ENCODE results near the gene MRPL1. TPM values are rescaled to one million over a fixed set of nuclear protein-coding genes. Genes with fewer than 3 reads are reported as not detected.

The MRPL1 gene
- total and polyA plus RNA-seq, 4 donors: 10.5 to 20.6 (median 16.1) TPM

DNA sequence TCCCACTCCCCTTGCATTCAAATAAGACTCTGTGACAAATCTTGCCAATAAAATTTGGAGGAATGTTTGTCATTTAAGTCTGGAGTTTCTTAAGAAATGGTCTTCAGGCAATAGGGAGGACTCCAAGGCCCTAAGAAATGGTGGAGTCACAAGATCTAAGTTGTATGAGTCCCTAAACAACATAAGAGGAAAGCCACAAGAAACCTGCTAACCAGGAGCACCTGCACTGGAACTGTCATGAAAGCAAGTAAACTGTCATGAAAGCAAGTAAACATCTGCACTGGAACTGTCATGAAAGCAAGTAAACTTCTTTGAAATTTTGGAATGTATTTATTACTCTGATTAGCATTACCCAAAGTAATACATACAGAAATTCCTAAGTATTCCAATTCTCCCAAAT is 47.0 kb upstream of the MRPL1 start:
- Histone ChIP-seq H3K4me3 (ENCODE audit: low read depth in 1 of 3, low read length in 3 of 3) (no peak overlapping the region), H3K27ac (ENCODE audit: low read depth in 1 of 2, low read length in 2 of 2) (peak overlapping the region; percentile 39 to 43), H3K9ac (ENCODE audit: low read depth in 1 of 2, low read length in 2 of 2) (no peak overlapping the region), H3K27me3 (ENCODE audit: control insufficient read depth in 4 of 4, insufficient read depth in 4 of 4, low read length in 3 of 4) (no peaks in the 10 kb centered on the region), H3K36me3 (ENCODE audit: control insufficient read depth in 4 of 4, insufficient read depth in 3 of 4, low read depth in 1 of 4, low read length in 3 of 4) (peaks cover 0 to 2% (median 0%) of the 10 kb centered on the region in 4 donors), H3K4me1 (ENCODE audit: control insufficient read depth in 4 of 4, insufficient read depth in 4 of 4, low read length in 3 of 4) (peaks cover 3 to 37% (median 26%) of the 10 kb centered on the region in 4 donors), H3K9me3 (ENCODE audit: control insufficient read depth in 4 of 4, low read length in 3 of 4) (no peaks in the 10 kb centered on the region)
- TF ChIP-seq FOXA1 (IDR thresholded peaks at IDR 0.05): no peak
- TF ChIP-seq, protein P1, sequence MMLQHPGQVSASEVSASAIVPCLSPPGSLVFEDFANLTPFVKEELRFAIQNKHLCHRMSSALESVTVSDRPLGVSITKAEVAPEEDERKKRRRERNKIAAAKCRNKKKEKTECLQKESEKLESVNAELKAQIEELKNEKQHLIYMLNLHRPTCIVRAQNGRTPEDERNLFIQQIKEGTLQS (IDR thresholded peaks at IDR 0.05): no peak
- TF ChIP-seq ZBTB33 (IDR thresholded peaks at IDR 0.05): no peak
- no peak for TF ChIP-seq FOXA2 (IDR thresholded peaks at IDR 0.05)
- TF ChIP-seq HNF4A (conservative IDR thresholded peaks at IDR 0.05): no peak
- TF ChIP-seq CTCF (IDR thresholded peaks at IDR 0.05; ENCODE audit: low read depth, low read length, missing input control): no peak
- no peak for TF ChIP-seq YY1 (IDR thresholded peaks at IDR 0.05)
- TF ChIP-seq HNF4G (IDR thresholded peaks at IDR 0.05): no peak
- TF ChIP-seq TAF1 (conservative IDR thresholded peaks at IDR 0.05): no peak
- TF ChIP-seq SP1 (IDR thresholded peaks at IDR 0.05): no peak
- TF ChIP-seq, protein P2, sequence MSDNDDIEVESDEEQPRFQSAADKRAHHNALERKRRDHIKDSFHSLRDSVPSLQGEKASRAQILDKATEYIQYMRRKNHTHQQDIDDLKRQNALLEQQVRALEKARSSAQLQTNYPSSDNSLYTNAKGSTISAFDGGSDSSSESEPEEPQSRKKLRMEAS (IDR thresholded peaks at IDR 0.05): no peak
- TF ChIP-seq, protein P3, sequence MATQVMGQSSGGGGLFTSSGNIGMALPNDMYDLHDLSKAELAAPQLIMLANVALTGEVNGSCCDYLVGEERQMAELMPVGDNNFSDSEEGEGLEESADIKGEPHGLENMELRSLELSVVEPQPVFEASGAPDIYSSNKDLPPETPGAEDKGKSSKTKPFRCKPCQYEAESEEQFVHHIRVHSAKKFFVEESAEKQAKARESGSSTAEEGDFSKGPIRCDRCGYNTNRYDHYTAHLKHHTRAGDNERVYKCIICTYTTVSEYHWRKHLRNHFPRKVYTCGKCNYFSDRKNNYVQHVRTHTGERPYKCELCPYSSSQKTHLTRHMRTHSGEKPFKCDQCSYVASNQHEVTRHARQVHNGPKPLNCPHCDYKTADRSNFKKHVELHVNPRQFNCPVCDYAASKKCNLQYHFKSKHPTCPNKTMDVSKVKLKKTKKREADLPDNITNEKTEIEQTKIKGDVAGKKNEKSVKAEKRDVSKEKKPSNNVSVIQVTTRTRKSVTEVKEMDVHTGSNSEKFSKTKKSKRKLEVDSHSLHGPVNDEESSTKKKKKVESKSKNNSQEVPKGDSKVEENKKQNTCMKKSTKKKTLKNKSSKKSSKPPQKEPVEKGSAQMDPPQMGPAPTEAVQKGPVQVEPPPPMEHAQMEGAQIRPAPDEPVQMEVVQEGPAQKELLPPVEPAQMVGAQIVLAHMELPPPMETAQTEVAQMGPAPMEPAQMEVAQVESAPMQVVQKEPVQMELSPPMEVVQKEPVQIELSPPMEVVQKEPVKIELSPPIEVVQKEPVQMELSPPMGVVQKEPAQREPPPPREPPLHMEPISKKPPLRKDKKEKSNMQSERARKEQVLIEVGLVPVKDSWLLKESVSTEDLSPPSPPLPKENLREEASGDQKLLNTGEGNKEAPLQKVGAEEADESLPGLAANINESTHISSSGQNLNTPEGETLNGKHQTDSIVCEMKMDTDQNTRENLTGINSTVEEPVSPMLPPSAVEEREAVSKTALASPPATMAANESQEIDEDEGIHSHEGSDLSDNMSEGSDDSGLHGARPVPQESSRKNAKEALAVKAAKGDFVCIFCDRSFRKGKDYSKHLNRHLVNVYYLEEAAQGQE (IDR thresholded peaks at IDR 0.05): no peak
- no peak for TF ChIP-seq NR2F2 (IDR thresholded peaks at IDR 0.05)
- TF ChIP-seq JUND (IDR thresholded peaks at IDR 0.05): no peak
- DNase-seq (ENCODE audit: low spot score): no peak

DNA sequence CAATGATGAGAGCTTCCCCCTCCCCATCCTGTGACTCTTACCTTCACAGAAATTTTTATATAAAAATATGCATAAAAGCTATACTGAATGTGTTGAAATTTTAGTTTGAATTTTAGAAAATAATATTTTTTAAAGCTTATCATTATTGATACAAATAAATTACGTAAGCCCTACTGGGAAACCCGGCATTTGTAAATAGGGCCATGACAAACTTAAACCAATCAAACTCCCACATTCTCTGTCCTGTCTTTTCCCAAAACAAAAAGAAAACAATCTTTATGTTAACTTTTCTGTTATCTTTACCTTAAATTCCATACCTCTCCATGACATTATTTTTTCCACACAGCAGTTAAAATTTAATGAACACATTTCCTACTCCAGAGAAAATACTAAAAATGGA is 46.1 kb upstream of the MRPL1 start:
- H3K27ac ChIP-seq (ENCODE audit: low read depth in 1 of 2, low read length in 2 of 2): no peak overlapping the region
- H3K4me1 ChIP-seq (ENCODE audit: control insufficient read depth in 4 of 4, insufficient read depth in 4 of 4, low read length in 3 of 4): peaks cover 2 to 46% (median 32%) of the 10 kb centered on the region in 4 donors
- TF ChIP-seq EGR1 (IDR thresholded peaks at IDR 0.05; ENCODE audit: low read depth in 2 of 2) (no peak), FOXA2 (IDR thresholded peaks at IDR 0.05) (peak; percentile 11)
- no peaks in the 10 kb centered on the region for H3K36me3 ChIP-seq (ENCODE audit: control insufficient read depth in 4 of 4, insufficient read depth in 3 of 4, low read depth in 1 of 4, low read length in 3 of 4)
- H3K4me3 ChIP-seq (ENCODE audit: low read depth in 1 of 3, low read length in 3 of 3): no peak overlapping the region
- no peaks in the 10 kb centered on the region for H3K27me3 ChIP-seq (ENCODE audit: control insufficient read depth in 4 of 4, insufficient read depth in 4 of 4, low read length in 3 of 4)
- peak overlapping the region in 1 of 2 donors; percentile 4 for H3K9ac ChIP-seq (ENCODE audit: low read depth in 1 of 2, low read length in 2 of 2)
- H3K9me3 ChIP-seq (ENCODE audit: control insufficient read depth in 4 of 4, low read length in 3 of 4): no peaks in the 10 kb centered on the region
- DNase-seq (ENCODE audit: low spot score): no peak
- 35% methylated on average over 2 of the region's 2 CpGs for WGBS
